Frontal cortex (tissue), 4 donors: ENCODE data around the gene PSMC3IP. TPM values are rescaled to one million over a fixed set of nuclear protein-coding genes. Genes with fewer than 3 reads are reported as not detected.
"Not testable (repeated sequence)": the region's sequence is repeated elsewhere in the genome, so short reads cannot be mapped to it uniquely, and the experiment has no call there.

Experiments used
- DNase-seq, 2 donors: peaks; one replicate each; pipeline ENCODE4 v3.0.0; 2012; ENCODE audit warnings: low spot score in 2 of 2
- FAIRE-seq: peaks from 2 replicates; lab custom pipeline; 2012; peaks lifted over from hg19 to GRCh38; lab: Jason Lieb, UNC
- total RNA-seq: library from RNA; depleted of rRNA; stranded (reverse); fragments of >200 nt; gene quantifications from one replicate; pipeline ENCODE4 v1.2.3, GENCODE V29; 2014
- donor health status: control.
- donor health status: control.
- donor health status: control.

Gene PSMC3IP
- total RNA-seq, 1 donor from 2014 or later = 4.5 TPM

GRCh38 chr17:42543190-42544079 lies 34.1 kb downstream of the PSMC3IP start:
- no peak for FAIRE-seq
- no peak for DNase-seq

DNA sequence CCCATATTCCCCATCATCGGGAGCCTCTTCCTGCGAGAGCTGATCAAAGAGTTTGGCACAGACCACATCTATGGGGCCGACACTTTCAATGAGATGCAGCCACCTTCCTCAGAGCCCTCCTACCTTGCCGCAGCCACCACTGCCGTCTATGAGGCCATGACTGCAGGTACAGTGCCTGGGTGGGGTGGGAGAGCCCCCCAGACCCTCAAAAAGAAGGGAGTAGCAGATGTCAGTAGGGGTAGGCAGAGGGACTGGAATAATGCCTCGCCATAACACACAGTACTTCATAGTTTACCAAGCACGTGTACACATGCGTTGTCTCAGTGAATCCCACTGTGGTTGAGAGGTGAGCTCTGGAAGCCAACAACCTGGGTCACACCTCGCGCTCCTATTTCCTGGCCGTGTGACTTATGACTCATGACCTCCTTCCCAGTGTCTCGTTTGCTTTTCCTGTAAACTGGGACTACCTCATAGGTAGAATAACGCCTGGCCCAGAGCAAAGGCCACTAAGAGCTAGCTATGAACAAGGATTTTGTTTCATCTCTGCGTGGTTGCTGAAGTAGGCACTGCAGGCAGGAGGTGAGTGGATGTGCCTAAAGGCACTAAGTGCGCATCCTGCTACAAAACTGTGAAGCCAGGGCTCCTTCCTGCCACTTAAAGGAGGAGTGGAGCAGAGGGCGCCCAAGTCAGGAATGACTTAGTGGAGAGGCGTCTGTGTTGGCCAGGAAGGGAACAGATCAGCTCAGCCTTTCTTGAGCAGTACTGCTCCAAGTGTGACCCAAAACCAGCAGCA lies 36.3 kb downstream of the PSMC3IP start:
- FAIRE-seq (no peak), DNase-seq (no peak)

- not testable (repeated sequence) for DNase-seq, FAIRE-seq
These were observed 37.0 kb downstream of the PSMC3IP start for GRCh38 chr17:42540558-42540957.

GRCh38 chr17:42538482-42538881 lies 39.0 kb downstream of the PSMC3IP start:
- FAIRE-seq (no peak), DNase-seq (no peak)

DNA sequence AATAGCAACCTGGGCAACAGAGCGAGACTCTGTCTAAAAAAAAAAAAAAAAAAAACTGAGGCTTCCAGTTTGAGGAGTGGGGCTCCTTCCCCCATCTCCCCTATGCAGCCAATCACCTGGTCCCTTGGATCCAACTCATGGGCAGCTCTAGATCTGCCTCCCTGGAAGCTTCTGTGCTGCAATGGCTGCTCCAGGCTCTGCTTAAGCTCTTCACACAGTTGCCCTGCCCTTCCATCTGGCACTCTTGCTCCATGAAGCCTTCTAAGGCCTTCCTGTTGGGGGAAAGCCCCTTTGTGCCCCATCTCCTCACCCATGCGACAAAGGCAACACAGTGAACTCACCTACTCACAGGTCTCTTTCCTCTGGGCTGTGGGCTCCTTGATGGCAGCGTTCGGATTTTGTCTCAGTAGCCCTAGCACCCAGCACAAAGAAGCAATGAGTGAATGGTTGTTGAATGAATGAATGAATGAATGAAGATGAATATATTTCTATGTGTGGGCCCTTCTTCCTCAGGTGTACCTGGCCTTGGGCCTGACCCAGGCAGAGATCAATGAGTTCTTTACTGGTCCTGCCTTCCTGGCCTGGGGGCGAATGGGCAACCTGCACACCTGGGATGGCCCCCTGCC lies 39.6 kb downstream of the PSMC3IP start:
- no peak for DNase-seq
- no peak for FAIRE-seq

- DNase-seq = no peak
- FAIRE-seq = no peak
These were observed 40.2 kb downstream of the PSMC3IP start for GRCh38 chr17:42537156-42537805.

DNA sequence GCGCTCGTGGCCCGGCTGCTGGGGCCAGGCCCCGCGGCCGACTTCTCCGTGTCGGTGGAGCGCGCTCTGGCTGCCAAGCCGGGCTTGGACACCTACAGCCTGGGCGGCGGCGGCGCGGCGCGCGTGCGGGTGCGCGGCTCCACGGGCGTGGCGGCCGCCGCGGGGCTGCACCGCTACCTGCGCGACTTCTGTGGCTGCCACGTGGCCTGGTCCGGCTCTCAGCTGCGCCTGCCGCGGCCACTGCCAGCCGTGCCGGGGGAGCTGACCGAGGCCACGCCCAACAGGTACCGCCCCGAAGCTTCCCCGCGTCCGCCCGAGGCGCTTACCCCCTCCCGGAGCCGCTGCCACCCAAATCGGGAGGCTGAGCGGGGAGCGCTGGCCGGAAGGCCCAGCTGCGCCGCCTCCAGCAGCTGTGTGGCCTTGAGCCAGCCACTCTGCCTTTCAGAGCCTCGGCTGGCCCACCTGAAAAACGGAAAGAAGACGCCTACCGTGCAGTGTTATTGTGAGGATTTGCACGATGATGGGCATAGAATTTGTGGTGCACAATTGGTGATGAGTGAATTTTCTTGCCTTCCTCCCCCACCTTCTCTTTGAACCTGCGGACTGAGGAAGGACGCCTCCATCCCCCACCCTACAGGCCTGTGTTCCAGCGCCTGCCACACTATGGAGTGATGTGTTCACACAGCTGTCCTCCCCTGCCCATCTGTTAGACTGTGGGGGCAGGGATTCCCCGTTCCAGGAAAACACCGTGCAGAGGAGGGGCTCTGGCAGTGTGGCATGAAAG lies 41.0 kb downstream of the PSMC3IP start:
- DNase-seq (peak; percentile 86 to 89), FAIRE-seq (no peak)

GRCh38 chr17:42536048-42536371 lies 41.5 kb downstream of the PSMC3IP start, which contains the start of gene NAGLU:
Gene NAGLU (plus strand): TSS chr17:42536241. CDS start chr17:42536273, 32 bp downstream.
- DNase-seq = peak; percentile 99
- FAIRE-seq = no peak

DNA sequence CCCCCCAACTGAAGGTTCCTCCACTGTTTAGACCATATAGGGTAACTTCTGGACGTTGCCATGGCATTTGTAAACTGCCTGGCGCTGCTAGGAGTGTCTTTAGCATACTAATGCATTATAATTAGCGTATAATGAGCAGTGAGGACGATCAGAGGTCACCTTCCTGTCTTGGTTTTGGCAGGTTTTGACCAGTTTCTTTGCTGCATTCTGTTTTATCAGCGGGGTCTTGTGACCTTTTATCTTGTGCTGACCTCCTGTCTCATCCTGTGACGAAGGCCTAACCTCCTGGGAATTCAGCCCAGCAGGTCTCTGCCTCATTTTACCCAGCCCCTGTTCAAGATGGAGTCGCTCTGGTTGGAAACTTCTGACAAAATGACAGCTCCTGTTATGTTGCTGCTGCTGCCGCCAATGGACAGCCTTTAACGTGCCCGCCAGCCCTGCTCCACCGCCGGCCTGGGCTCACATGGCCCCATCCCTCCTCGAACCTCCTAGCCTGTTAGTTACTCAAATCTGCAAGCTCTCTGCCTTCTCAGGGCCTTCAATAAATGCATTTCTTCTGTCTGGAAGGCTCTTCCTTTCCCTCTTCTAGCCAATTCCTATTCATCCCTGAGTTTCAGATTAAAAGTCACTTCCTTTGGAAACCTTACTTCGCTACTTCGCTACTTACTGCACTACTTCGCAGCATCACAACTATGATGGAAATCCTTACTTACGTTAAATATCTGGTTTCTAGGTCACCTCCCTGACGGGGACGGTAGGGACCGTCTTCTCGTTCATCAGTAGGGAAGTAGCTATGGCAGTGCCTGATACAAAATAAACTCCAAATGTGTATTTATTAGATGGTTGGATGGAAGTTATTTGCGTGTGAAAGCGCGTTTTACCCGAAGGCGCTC lies 42.1 kb downstream of the PSMC3IP start:
- FAIRE-seq = no peak
- DNase-seq = peak in 1 of 2 donors; percentile 49

GRCh38 chr17:42531455-42532354 lies 45.8 kb downstream of the PSMC3IP start:
- peak in 1 of 2 donors; percentile 62 for DNase-seq

DNA sequence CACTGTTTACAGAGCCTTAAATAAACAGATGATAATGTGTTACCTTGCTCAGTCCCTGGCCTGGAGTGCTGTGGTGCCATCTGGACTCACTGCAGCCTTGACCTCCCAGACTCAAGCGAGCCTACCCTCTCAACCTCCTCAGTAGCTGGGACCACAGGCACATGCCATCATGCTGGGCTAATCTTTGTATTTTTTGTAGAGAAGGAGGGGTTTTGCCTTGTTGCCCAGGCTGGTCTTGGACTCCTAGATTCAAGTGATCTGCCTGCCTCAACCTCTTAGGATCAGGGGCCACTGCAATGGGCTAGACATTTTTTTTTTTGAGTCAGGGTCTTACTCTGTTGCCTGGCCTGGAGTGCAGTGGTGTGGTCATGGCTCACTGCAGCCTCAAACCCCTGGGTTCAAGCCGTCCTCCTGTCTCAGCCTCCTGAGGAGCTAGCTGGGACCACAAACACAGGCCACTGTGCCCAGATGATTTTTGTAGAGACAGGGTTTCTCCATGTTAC lies 46.5 kb downstream of the PSMC3IP start:
- DNase-seq = no peak
- no peak for FAIRE-seq

More at GRCh38 chr17:42531455-42532354, 45.8 kb downstream of the PSMC3IP start:
- no peak for FAIRE-seq

DNA sequence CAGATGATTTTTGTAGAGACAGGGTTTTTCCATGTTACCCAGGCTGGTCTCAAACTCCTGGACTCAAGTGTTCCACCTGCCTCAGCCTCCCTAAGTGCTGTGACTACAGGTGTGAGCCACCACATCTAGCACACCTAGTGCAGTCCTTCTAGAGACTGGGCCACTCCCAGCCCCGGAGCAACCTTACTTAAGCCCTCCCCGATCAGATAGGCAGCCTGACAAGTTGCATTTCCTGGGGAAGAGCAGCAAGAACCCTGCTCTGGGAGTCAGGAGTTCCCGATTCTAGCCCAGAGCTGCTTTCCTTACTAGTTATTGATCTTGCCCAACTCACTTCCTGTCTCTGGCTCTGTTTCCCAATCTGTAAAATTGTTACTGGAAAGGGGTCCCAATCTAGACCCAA lies 48.5 kb downstream of the PSMC3IP start:
- FAIRE-seq = no peak

DNA sequence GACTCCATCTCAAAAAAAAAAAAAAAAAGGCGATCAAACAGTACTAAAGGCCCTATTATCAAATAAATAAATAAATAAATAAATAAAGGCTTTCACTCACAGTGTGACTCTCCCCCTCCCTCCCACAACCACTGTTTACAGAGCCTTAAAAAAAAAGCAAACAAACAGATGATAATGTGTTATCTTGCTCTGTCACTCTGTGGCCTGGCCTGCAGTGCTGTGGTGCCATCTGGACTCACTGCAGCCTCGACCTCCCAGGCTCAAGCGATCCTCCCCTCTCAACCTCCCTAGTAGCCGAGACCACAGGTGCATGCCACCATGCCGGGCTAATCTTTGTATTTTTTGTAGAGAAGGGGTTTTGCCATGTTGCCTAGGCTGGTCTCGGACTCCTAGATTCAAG lies 49.6 kb downstream of the PSMC3IP start:
- FAIRE-seq = no peak
- DNase-seq = no peak

More for the DNA sequence above, 48.5 kb downstream of the PSMC3IP start:
- DNase-seq = no peak

DNA sequence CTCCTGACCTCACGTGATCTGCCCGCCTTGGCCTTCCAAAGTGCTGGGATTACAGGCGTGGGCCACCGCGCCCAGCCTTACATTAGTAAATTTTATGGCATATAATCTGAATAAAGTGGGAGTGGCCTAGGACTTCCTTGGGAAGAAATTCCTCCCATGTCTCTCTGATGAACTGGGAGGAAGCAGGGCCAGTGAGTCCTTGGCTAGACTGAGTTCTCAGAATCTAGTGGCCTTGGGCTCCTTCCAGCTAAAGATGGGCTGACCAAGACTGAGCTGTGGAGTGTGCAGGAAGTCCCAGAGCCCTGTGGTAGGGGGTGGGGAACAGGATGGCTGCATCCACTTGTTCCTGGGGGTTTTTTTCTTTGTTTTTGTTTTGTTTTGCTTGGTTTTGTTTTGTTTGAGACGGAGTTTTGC lies 51.5 kb downstream of the PSMC3IP start:
- DNase-seq = no peak
- FAIRE-seq = no peak

DNA sequence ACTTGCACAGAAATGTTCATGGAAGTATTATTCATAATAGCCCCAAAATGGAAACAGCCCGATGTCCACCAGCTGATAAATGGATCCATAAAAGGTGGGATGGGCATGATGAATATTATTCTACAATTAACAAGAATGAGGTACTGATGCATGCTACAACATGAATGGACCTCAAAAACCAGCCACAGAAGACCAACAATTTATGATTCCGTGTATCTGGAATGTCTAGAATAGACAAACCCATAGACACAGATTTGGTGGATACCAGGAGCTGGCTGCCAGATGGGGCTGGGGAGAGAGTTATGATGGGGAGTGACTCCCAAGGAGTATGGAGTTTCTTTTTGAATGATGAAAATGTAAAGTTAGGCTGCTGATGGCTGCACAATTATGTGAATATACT lies 52.3 kb downstream of the PSMC3IP start:
- no peak for DNase-seq
- FAIRE-seq = no peak

DNA sequence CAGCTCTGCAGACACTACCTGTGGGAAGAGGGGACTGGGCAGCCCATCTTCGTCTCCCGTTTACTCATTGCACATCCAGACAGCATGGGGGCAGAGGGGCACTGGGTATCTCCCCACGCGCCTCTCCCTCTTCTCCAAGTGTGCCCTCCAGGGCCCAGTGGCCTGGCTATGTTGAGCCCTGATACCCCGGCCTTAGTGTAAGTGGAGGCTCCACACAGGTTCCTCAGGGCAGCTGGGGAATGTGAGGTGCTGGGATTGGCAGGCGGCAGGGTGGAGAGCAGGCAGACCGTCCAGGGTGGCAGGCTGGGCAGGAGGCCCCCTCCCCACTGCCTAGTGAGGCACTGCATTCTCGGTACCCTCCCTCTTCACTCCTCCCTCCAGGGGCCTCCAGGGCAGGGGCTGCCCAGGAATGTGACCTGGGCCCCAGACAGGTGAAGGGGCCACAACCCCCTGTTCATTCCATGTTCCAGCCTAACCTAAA lies 54.7 kb downstream of the PSMC3IP start:
- DNase-seq (no peak), FAIRE-seq (no peak)
